ENCODE data around the gene SLC1A2.

Gene SLC1A2

GRCh38 chr11:35302398-35302797, 117.0 kb downstream of the SLC1A2 start:
- no peak for DNase-seq (ENCODE audit: low spot score)

GRCh38 chr11:35298369-35298768, 121.0 kb downstream of the SLC1A2 start:
- no peak for DNase-seq (ENCODE audit: low spot score)

GRCh38 chr11:35295751-35296150, 123.6 kb downstream of the SLC1A2 start:
- no peak for DNase-seq (ENCODE audit: low spot score)

DNA sequence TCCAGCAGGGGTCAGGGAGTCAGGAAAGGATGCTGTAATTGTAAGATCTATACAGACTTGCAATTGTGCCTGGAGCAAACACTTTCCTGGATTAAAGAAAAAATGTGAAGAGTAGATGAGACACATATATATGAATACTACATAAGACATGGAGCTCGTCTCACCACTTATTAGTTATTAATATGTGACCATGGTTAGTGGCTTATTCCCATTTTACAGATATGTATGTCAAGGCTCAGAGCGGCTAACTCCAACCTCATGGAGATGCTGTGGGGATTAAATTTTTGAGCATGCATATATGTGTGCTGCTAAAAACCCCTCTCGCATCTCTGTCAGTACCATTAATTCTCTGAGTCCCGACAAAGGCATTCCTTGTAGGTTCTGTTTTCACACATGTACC, 125.7 kb downstream of the SLC1A2 start:
- no peak for DNase-seq (ENCODE audit: low spot score)

DNA sequence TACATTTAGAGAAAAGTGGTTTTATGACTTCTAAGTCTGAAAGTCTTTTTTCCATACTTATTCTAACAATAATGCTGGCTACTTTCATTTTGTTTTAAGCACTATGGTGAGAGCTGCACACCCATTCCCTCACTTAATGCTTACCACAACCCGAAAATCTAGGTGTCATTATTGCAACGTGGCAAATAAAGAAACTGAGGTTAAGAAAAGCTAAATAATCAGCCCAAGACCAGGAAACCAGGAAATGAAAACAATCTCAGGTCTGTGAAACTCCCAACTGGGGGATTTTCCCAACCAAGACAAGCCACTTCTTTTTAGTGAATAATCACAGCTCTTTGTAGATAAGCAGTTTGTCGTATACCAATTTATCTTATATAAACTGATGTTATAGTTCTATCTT, 126.3 kb downstream of the SLC1A2 start:
- no peak for DNase-seq (ENCODE audit: low spot score)

- no peak for DNase-seq (ENCODE audit: low spot score)
These were observed 127.1 kb downstream of the SLC1A2 start for GRCh38 chr11:35292279-35292678.

GRCh38 chr11:35290876-35291275, 128.5 kb downstream of the SLC1A2 start:
- DNase-seq (ENCODE audit: low spot score) = no peak

DNA sequence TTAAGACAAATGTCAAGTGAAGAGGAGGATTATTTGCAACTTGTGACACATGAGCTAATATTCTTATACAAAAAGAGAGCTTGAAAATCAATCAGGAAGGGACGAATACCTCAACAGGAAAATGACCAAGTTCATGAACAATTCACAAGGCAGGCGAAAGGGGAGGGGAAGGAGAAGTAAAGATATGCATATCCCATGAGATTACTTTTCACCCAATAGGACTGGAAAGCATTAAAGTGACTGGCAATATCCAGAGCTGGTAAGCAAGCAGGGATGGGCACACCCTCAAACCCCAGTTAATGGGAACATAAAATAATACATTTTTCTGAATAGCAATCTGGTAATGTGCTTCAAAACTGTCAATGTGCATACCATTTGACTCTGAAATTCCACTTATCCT, 129.5 kb downstream of the SLC1A2 start:
- DNase-seq (ENCODE audit: low spot score) = no peak

- no peak for DNase-seq (ENCODE audit: low spot score)
These were observed 130.4 kb downstream of the SLC1A2 start for GRCh38 chr11:35288817-35289541.

DNA sequence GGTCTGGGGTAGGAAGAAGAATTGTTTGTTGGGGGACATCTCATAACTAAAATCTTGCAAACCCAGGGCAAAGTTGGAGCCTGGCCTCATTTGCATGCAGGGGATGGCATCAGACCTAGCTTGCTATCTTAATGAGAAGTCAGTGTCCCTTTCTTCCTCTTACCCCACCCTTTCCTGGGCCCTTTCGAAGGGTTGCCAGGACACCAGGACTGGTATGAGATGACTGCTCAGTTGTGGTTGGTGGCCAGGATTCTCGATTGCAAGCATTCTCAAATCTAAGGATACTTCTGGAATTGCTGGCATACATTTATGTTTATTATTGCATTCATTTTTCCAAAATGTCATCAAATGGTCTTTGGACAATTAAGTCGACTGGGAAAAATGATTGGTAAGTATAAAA, 131.0 kb downstream of the SLC1A2 start:
- no peak for DNase-seq (ENCODE audit: low spot score)

DNA sequence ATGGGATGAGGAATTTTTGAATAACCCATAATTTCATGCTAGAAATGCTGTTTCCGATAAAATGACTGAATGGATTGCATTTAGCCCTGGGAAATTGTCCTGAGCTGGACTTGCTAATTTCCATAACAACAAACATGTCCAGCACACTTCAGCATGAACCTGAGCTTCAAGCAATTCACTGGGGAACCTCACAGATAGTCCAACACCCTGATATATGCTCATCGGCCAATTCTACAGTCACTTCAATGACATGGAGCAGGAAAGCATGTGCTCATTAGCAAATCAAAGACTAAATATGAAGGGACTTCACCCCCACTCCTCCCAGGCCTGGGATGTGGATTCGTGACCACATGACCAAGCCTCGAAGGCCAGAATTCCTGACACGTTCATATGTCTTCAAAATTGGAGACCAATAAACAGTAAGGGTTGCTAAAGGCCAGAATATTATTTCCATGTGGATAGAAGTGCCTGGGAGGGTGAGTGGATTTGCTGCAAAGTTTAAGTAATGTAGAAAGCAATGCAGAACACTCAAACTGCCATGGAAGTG, 131.9 kb downstream of the SLC1A2 start:
- DNase-seq (ENCODE audit: low spot score) = no peak

GRCh38 chr11:35286126-35286525, 133.2 kb downstream of the SLC1A2 start:
- DNase-seq (ENCODE audit: low spot score) = no peak

DNA sequence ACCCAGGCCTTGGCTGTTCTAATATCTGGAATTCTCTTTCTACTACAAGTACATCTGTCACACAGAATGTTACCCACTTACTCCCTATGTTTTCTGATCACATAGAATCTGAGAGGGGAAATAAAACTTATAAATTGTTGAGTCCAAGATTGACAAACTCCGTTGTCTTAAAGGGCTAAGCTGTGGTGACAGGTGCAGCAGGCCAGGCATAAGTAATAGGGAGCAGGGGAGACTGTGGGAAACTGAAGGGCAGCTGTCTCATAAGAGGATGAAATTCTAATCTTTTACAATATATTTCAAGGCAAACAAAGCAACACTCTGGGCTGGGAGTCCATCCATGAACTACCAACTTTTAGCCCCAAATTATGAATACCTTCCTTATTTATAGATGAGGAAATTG, 133.9 kb downstream of the SLC1A2 start:
- no peak for DNase-seq (ENCODE audit: low spot score)

GRCh38 chr11:35282221-35282882, 137.0 kb downstream of the SLC1A2 start:
- no peak for DNase-seq (ENCODE audit: low spot score)

DNA sequence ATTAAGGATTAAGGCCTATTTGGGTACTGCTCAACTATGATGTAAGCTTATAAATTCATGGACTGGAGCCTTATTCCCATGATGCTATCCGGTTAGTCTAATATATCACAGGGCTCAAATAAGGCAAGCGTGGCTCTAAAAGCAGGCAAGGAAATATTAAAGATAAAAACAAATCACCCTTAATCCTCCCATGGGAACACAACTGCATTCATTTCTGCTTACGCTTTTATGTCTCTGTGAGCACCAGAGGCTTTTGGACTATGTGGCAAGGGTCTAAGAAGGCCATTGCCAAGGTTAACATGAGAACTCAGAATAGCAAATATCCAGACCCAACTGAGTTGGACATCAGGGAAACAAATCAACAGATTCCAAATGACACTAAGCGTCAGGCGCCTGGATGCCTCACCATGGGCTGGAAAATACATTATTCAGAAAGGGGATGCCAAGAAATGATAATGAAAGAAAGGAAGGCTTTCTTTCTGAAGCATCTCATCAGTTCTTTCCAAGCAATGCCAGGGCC, 138.1 kb downstream of the SLC1A2 start:
- DNase-seq (ENCODE audit: low spot score) = no peak

- no peak for DNase-seq (ENCODE audit: low spot score)
These were observed 138.6 kb downstream of the SLC1A2 start for GRCh38 chr11:35280727-35281126.

GRCh38 chr11:35277827-35278226, 141.5 kb downstream of the SLC1A2 start:
- DNase-seq (ENCODE audit: low spot score) = no peak

DNA sequence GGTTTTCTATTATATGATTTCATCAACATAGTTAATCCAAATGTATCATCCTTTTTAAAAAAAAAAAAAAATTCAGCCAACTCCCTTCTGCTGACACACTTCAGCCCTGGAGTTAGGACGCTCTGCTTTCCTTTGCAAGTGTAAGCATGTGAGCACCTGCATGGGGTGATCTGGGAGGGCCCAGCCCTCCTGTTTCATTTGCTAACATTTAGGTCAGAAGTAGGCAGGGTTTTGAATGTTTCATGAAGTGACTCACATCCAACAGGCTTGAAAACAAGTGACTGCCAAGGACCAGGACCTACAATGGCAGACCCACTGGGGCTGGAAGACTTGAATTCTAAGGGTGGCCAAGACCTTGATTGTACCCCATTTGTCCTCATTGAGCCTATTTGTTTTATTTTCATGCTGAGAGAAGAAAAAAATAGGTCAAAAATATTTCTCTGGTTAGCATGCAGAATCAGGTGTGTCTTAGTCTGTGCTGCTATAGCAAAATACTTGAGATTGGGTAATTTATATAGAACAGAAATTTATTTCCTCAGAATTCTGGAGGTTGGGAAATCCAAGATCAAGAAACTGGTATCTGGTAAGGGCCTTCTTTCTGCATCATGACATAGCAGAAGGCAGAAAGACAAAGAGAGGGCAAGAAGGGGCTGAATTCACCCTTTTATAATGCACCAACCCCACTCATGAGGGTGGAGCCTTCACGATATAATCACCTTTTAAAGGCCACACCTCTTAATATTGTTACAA, 142.8 kb downstream of the SLC1A2 start:
- no peak for DNase-seq (ENCODE audit: low spot score)

- DNase-seq (ENCODE audit: low spot score) = no peak
These were observed 143.6 kb downstream of the SLC1A2 start for GRCh38 chr11:35275786-35276170.

- DNase-seq (ENCODE audit: low spot score) = no peak
These were observed 144.2 kb downstream of the SLC1A2 start for GRCh38 chr11:35274909-35275785.

- no peak for DNase-seq (ENCODE audit: low spot score)
These were observed 146.9 kb downstream of the SLC1A2 start for GRCh38 chr11:35272391-35272902.
